GM12874 (cell line): ENCODE measurements around the gene NEDD9.

Source experiments
- TF ChIP-seq, protein P1 (sequence below): IDR thresholded peaks from 2 replicates; pipeline ENCODE4 v1.5.1; 2011; ENCODE audit warnings: low read depth, mild to moderate bottlenecking, control low read depth, low read length, moderate library complexity; ENCODE audit not compliant: insufficient read depth

NEDD9 gene

DNA sequence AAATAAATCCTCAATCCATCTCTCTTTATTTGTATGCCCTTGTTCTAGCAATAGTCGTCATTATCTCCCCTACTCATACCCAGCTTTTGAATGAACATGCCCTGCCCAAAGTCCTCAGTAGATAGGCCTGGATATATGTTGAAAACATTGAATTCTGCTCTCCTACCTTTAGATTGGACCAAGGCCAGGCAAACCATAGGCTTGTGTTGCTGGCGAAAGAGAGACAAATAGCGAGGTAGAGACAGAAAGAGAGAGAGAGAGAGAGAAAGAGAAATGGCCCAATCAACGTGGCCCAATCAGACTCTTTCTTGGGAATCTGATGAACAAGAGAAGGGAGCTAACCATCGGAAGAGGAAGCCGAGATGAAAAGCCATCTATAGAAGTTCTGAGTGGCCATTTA lies 45.2 kb downstream of the NEDD9 start:
- TF ChIP-seq, protein P1, sequence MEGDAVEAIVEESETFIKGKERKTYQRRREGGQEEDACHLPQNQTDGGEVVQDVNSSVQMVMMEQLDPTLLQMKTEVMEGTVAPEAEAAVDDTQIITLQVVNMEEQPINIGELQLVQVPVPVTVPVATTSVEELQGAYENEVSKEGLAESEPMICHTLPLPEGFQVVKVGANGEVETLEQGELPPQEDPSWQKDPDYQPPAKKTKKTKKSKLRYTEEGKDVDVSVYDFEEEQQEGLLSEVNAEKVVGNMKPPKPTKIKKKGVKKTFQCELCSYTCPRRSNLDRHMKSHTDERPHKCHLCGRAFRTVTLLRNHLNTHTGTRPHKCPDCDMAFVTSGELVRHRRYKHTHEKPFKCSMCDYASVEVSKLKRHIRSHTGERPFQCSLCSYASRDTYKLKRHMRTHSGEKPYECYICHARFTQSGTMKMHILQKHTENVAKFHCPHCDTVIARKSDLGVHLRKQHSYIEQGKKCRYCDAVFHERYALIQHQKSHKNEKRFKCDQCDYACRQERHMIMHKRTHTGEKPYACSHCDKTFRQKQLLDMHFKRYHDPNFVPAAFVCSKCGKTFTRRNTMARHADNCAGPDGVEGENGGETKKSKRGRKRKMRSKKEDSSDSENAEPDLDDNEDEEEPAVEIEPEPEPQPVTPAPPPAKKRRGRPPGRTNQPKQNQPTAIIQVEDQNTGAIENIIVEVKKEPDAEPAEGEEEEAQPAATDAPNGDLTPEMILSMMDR = no peak

DNA sequence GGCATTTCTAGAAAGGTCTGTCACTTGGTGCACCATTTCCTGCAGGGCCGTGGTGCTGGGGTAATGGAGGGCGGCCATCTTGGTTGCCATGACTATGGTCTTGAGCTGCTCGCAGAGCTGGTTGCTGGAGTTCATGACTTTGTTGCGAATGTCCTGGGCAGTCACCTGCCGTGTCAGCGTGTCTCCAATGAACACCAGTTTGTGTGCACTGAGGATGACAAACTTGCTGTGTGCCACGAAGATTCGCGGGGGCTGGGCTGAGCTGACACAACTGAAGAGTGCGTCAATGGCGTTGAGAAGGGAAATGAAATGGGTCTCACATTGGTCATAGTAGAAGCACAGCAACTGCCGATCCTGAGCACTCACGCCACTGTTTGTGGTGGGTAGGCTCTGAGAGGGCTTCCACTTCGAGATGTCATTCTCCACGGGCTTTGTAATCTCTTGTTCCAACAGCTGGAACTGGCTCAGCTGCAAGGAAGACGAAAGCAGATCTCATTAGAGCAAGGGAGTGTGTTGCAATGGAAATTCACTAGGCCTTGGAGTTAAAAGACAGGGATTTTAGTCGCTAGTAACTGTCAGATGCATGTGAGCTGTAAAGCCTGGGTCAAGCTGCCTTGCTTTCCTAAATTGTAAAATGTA lies 47.1 kb downstream of the NEDD9 start:
- TF ChIP-seq, protein P1 = no peak

GRCh38 chr6:11183761-11184362 lies 48.6 kb downstream of the NEDD9 start:
- TF ChIP-seq, protein P1 = no peak

GRCh38 chr6:11181478-11182136 lies 50.9 kb downstream of the NEDD9 start:
- TF ChIP-seq, protein P1 = no peak

DNA sequence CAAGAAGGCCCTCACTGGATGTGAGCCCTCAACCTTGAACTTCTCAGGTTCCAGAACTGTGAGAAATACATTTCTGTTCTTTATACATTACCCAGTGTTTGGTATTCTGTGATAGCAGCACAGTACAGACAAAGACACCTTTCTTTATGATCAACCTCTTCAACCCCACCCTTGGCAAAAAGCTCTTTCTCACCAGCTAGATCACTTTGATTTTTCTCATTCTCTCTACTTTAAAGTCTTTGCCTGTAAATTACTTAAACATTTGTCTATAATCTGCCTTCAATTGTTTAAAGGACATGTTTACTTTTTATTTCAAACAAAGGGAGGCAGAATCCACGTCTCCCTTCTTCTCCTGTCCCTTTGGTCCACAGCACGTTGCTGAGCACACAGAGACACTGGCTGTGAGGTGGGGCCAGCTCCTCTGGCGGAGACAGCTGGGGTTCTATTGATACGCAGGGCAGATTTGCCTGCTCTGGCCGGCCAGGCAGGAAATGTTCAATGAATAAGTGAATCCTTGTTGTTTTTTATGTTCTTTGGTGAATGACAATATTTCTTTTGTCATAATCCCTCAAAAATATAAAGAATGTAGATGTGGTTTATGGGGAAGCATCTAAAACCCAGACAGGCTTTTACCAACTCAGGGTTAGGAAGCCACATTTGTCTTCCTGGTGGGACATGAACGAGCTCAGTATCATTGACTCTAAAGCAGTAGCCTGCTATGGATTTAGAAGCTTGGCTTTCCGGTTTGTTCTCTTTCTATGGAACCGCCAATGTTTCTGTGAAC lies 52.9 kb downstream of the NEDD9 start:
- TF ChIP-seq, protein P1 = no peak

DNA sequence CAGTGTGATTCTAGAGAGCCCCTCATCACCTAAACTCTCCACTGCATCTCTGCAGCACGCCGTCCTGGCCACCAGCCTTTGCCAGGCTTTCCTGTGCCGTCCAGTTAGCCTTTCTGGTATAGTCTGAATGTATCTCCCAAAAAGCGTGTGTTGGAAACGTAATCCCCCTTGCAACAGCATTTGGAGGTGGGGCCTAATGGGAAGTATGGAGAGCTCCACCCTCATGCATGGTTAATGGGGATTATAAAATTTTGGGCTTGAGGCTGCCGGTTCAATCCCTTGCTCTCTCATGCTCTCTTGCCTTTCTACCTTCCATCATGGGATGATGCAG lies 53.4 kb downstream of the NEDD9 start:
- TF ChIP-seq, protein P1 = no peak

GRCh38 chr6:11177271-11177670 lies 55.2 kb downstream of the NEDD9 start:
- TF ChIP-seq, protein P1 = no peak
